NCI-H524 treated with DMSO at 0.1 percent for 48 hours (cell line): ENCODE measurements around the gene NPEPPS.
A peak's percentile ranks its signal among the peaks of the same experiment; 100 is the strongest.

ENCODE experiments used
- DNase-seq: peaks from one replicate; lab custom pipeline; 2025; lab: John Stamatoyannopoulos, UW

Gene NPEPPS

DNA sequence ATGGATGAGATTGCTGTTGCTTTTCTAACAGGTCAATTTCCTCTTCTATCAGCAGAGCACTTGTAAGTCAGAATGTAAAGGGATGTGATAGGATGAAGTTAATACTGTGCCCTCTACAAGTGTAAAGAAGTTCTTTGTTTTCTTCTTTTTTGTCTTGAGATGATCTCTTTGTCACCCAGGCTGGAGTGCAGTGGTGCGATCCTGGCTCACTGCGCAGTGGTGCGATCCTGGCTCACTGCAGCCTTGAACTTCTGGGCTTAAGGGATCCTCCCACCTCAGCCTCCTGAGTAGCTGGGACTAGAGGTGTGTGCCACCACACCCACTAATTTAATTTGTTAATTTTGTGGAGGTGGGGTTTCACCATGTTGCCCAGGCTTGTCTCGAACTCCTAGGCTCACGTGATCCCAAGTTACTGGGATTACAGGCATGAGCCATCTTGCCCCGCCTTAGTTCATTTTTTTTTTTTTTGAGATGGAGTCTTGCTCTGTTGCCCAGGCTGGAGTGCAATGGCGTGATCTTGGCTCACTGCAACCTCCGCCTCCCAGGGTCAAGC is 97.2 kb downstream of the NPEPPS start:
- DNase-seq: no peak

GRCh38 chr17:47629826-47630225 is 98.9 kb downstream of the NPEPPS start:
- DNase-seq: no peak

- DNase-seq: no peak
Observed at GRCh38 chr17:47630614-47631013, 99.7 kb downstream of the NPEPPS start.

GRCh38 chr17:47632991-47633390 is 102.1 kb downstream of the NPEPPS start:
- no peak for DNase-seq

- no peak for DNase-seq
Observed at GRCh38 chr17:47633996-47634395, 103.1 kb downstream of the NPEPPS start.

DNA sequence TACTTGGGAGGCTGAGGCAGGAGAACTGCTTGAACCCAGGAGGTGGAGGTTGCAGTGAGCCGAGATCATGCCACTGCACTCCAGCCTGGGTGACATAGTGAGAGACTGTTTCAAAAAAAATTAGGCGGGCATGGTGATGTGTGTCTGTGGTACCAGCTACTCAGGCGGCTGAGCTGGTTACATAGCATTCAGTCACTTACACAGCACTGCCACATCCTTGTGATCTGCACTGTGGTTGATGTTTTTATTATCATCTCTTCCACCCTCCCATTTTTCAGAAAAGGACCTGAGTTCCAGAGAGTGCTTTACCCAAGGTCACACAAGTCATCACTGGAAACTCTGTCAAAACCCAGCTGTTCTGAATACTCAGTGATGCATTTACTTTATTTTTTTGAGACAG is 104.0 kb downstream of the NPEPPS start:
- DNase-seq: no peak

DNA sequence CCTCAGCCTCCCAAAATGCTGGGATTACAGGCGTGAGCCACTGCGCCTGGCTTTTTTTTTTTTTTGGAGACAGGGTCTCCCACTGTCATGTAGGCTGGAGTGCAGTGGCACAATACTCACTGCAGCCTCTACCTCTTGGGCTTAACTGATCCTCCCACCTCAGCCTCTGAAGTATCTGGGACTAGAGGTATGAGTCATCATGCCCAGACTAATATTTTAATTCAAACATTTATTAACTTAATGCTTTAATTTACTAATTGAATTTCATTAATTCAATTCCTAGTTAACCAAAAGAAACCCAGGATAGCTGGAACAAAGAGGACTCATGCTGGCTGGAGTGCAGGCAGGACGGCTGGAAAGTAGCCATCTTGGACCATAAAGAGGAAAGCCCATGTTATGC is 104.8 kb downstream of the NPEPPS start:
- no peak for DNase-seq

GRCh38 chr17:47636273-47637030 is 105.5 kb downstream of the NPEPPS start:
- no peak for DNase-seq

DNA sequence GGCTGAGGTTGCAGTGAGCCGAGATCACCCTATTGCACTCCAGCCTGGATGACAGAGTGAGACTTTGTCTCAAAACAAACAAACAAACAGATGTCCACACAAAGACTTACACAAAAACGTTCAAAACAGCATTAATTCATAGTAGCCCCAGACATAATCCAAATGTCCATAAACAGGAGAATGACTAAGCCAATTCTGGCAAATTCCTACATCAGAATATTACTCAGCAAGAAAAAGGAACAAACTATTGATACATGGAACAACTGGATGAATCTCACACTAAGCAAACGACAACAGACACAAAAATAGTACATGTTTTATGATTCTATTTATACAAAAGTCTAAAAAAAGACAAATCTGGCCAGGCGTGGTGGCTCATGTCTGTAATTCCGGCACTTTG is 108.0 kb downstream of the NPEPPS start:
- no peak for DNase-seq

GRCh38 chr17:47640076-47640475 is 109.2 kb downstream of the NPEPPS start:
- DNase-seq: no peak

DNA sequence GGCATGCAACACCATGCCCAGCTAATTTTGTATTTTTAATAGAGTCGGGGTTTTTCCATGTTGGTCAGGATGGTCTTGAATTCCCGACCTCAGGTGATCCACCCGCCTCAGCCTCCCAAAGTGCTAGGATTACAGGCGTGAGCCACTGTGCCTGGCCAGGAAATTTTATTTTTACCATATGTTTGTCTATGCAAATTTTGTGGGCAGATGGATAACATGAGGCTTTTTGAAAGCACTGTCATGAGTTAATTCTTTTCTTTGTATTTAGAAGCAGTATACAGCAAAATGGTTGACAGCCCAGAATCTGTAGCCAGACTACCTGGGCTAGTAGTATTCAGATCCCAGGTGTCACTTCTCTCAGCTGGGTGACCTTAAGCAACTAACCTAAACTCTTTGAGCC is 110.3 kb downstream of the NPEPPS start:
- DNase-seq: no peak

- no peak for DNase-seq
Observed at GRCh38 chr17:47643116-47643515, 112.2 kb downstream of the NPEPPS start.

GRCh38 chr17:47644324-47644723 is 113.4 kb downstream of the NPEPPS start:
- DNase-seq: no peak

- peak; percentile 98 for DNase-seq
Observed at GRCh38 chr17:47649153-47649971, 118.5 kb downstream of the NPEPPS start, which contains the start of gene KPNB1. Gene KPNB1, plus strand, starts transcription at chr17:47649919. Its CDS starts 326 bp downstream, at chr17:47650245.

DNA sequence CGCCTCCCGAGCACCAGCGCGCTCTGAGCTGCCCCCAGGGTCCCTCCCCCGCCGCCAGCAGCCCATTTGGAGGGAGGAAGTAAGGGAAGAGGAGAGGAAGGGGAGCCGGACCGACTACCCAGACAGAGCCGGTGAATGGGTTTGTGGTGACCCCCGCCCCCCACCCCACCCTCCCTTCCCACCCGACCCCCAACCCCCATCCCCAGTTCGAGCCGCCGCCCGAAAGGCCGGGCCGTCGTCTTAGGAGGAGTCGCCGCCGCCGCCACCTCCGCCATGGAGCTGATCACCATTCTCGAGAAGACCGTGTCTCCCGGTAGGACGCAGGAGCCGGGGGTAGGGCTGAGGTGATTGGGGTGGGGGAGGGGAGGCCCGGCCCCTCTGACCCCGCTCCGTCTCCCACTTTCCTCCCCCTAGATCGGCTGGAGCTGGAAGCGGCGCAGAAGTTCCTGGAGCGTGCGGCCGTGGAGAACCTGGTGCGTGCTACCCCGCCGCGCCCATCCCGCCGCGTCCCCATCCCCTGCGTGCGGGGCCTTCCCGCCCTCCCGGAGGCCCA is 119.1 kb downstream of the NPEPPS start:
- no peak for DNase-seq

DNA sequence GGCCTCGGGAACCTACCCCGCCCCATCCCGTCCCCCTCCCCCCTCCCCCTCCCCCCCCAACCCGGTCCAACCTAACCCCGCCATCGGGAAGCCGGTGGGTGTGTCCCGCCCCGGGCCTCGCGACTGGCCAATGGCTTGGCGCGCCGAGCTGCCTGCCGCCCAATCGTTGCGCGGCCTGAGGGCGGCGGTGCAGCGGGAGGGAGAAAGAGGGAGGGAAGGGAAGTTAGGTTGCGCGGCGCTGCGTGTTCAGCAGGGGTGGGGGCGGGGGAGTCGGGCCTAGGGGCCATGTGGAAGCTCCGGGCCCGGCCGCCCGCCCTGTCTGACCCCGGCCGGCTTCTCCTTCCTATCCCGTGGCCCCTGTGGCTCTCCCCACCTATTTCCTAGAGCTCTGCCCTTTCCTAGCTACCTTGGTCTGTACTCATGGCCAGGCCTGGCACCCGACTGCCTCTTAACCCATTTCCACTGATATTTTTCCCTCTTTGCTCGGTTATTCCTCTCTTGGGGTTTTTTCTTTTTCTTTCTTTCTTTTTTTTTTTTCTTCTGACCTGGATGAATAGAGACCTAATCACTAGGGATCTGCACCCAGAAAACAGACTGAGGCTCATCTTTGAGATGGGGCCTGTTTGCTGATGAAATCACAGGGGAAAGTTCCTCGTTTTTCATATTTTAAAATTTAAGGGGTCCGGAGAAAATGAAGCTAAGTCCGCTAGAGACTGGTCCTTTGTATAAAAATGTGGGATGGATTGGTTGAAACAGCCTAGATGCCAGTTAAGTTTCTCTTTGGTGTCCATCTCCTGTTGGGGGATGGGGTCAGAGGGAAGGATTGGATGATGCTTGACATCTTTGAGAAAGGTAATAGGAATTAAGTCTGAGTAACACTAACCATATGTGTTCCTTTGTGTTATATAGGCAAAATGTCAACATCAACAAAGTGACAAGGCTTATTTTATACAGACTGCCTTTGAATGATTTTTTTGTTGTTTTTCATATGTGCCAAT is 119.9 kb downstream of the NPEPPS start:
- DNase-seq: peak; percentile 83

DNA sequence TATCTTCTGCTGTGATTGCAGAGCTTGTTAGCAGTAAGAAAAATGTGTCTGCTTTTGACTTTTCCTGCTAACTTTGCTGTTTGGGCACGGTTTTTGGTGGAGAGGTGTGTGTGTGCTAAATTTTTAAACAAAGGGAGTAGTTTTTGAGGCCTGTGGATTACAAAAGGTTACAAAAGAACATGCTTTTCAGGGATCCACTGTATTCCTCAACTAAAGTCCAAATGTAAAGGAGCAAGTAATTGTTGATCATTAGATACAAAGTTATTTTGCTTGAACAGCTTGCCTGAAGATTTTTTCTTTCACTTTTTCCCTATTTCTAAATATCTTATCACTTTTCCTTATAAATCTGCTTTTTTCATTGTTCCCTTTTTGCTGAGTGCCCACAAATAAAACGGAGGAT is 120.8 kb downstream of the NPEPPS start:
- DNase-seq: no peak

DNA sequence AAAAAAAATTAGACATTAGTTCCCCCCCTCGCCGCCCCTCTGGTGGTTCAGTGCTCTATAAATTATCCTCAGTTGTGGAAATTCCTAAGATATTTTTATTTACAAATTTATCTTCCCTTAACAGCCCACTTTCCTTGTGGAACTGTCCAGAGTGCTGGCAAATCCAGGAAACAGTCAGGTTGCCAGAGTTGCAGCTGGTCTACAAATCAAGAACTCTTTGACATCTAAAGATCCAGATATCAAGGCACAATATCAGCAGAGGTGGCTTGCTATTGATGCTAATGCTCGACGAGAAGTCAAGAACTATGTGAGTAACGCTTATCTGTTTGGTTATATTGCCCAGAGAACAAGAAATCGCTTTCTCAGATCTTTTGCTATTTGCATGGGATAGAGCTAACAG is 121.7 kb downstream of the NPEPPS start:
- no peak for DNase-seq

DNA sequence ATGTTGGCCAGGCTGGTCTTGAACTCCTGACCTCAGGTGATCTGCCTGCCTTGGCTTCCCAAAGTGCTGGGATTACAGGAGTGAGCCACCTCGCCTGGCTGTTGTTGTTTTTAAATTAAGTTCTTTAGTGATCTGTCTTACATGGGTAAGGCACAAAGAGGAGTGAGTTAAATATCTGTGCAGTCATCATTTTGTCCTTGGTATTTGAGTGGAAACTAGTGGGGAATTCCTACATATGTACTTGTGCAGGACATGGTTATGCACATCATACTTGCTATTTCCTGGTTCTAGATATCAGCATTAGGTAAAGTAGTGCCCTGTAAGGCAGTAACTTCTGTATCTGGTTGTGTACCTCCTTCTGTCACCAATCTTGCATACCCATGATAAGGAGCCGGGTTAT is 122.5 kb downstream of the NPEPPS start:
- no peak for DNase-seq

DNA sequence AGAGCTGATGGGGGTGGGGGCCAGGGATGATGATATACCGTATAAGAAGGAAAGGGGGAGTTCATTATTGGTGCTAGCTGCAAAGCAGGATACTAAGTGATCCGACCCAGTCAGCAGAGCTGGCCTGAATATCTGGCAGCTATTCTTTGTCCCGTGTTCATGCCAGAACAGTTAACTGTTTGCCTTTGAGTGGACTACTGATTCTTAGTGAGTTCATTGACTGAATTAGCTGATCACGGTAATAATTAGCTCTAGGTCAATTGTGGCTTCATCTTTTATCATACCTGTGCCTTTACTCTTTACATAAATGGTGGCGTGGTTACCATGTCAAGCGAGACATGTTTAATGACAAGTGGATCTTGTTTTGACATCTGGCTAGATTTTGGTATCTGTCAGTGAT is 124.1 kb downstream of the NPEPPS start:
- no peak for DNase-seq

DNA sequence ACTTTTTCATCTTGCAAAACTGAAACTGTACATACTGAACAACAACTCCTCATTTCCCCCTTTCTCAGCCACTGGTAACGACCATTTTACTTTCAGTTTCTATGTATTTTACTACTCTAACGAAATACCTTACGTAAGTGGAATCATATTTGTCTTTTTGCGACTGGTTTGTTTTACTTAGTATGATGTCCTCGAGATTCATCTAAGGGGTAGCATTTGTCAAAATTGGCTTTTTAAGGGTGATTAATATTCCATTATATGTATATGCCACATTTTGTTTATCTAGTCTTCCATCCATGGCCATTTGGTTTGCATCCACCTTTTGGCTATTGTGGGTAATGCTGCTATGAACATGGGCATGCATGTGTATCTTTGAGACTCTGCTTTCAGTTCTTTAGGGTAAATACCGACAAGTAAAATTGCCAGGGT is 129.2 kb downstream of the NPEPPS start:
- DNase-seq: no peak
